Ovary (tissue), 9 donors: ENCODE data around the gene SRRM5. TPM values are rescaled to one million over a fixed set of nuclear protein-coding genes. Genes with fewer than 3 reads are reported as not detected.

Experiments used
- DNase-seq, 5 donors: peaks; one replicate each; pipeline ENCODE4 v3.0.0-alpha.2; 2019 to 2020
- H3K27ac ChIP-seq, 2 donors: fragments of 200-600 bp; one replicate each; pipeline versions ENCODE4 v1.5.1 to v1.8.0; 2019 to 2022
- H3K27me3 ChIP-seq: fragments of 200-600 bp; one replicate; pipeline ENCODE4 v1.8.0; 2022
- H3K36me3 ChIP-seq: fragments of 200-600 bp; sonication (generic); one replicate; pipeline ENCODE4 v1.5.1; 2019
- H3K4me1 ChIP-seq: one replicate; pipeline ENCODE4 v1.8.1; 2013; ENCODE audit warnings: mild to moderate bottlenecking, moderate library complexity; ENCODE audit not compliant: insufficient read depth
- H3K4me3 ChIP-seq: fragments of 200-600 bp; sonication (generic); one replicate; pipeline ENCODE4 v1.5.1; 2017
- H3K9me3 ChIP-seq, 2 donors: fragments of 200-600 bp in 1 of 2; sonication (generic) in 1 of 2; one replicate each; pipeline versions ENCODE4 v1.5.1 to v1.8.1; 2013 to 2019; ENCODE audit warnings: mild to moderate bottlenecking in 1 of 2, moderate library complexity in 1 of 2
- EP300 ChIP-seq: sonication (generic); formaldehyde crosslinking; IDR thresholded peaks from one replicate; pipeline ENCODE4 v1.6.1; 2017; ENCODE audit warnings: antibody characterized with exemption
- POLR2A ChIP-seq: fragments of 450-650 bp; IDR thresholded peaks from one replicate; pipeline ENCODE4 v1.6.1; 2017; ENCODE audit warnings: antibody characterized with exemption, mild to moderate bottlenecking, moderate library complexity
- WGBS, 3 donors: extraction: QIAGEN DNeasy Blood & Tissue Kit in 1 of 3; methylation state at CpG; one replicate each; pipeline versions ENCODE4 v1.1.5 to v1.1.7; 2013 to 2017; 5-methylcytosine and 5-hydroxymethylcytosine counted together
- intact Hi-C, 4 donors: fragments of 100-400 bp; cut with DNase I; formaldehyde crosslinking; loops; one replicate each; pipeline versions ENCODE4 v1.11.0 to v1.15.1; 2022 to 2023
- polyA plus RNA-seq, 2 donors: library from polyadenylated mRNA; stranded (reverse); fragments of 200-250 nt in 1 of 2; fragments of 350-450 nt in 1 of 2; fragmentation: Illumina TruSeq in 1 of 2; extraction: RNeasy Lipid Tissue Mini Kit (QIAGEN cat#74804) in 1 of 2; gene quantifications; one replicate each; pipeline ENCODE4 v1.2.3, GENCODE V29; 2013 to 2014
- total RNA-seq, 7 donors: library from RNA; depleted of rRNA in 2 of 7; stranded (reverse); fragments of >200 nt in 2 of 7; fragmentation: NEBNext Ultra II Directional in 3 of 7; extraction: Animal tissue kit (Norgen Biotek cat#: 25700) in 3 of 7; gene quantifications; one replicate each; pipeline versions ENCODE4 v1.1.0 to v1.2.4, GENCODE V29; 2016 to 2023
- TF ChIP-seq, protein P1 (sequence below), 3 donors: fragments of 450-650 bp in 2 of 3; fragments of 200-600 bp in 1 of 3; IDR thresholded peaks; one replicate each; pipeline versions ENCODE4 v1.5.1 to v1.8.0; 2016 to 2022; ENCODE audit warnings: antibody characterized with exemption in 3 of 3, mild to moderate bottlenecking in 1 of 3
- donor health status: DM: no; HTN: no; CAD: no; lungs with moderate emphysema.
- donor health status: DM: no; HTN: no; CAD: no.
- donor health status: Bipolar disorder and iron deficiency.
- donor health status: DM: yes; HTN: yes; CAD: no.
- donor health status: DM: no; HTN: no; CAD: no.
- donor health status: DM: yes; HTN: yes; CAD: no.

The SRRM5 gene
- total and polyA plus RNA-seq, 9 donors: 0.10 to 0.73 (median 0.33) TPM

DNA sequence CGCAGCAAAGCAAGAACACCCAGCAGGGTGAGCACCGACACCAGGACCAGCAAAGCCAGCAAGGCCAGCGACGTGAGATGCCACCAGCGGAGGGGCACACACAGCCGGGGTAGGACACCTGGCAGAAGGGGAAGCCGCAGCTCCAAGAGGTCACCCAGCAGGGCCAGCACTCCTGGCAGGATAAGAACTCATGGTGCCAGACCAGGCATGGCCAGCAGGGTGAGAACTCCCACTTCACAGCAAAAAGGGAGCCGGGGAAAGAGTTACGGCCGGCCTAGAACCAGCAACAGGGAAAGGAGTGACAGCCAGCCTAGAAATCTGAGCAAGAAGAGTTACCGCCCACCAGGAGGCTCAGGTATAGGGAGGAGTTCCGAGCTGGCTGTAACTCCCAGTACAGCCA lies 486 bp downstream of the SRRM5 start:
- TF ChIP-seq, protein P1, sequence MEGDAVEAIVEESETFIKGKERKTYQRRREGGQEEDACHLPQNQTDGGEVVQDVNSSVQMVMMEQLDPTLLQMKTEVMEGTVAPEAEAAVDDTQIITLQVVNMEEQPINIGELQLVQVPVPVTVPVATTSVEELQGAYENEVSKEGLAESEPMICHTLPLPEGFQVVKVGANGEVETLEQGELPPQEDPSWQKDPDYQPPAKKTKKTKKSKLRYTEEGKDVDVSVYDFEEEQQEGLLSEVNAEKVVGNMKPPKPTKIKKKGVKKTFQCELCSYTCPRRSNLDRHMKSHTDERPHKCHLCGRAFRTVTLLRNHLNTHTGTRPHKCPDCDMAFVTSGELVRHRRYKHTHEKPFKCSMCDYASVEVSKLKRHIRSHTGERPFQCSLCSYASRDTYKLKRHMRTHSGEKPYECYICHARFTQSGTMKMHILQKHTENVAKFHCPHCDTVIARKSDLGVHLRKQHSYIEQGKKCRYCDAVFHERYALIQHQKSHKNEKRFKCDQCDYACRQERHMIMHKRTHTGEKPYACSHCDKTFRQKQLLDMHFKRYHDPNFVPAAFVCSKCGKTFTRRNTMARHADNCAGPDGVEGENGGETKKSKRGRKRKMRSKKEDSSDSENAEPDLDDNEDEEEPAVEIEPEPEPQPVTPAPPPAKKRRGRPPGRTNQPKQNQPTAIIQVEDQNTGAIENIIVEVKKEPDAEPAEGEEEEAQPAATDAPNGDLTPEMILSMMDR (IDR thresholded peaks at IDR 0.05): no peak
- no peak for TF ChIP-seq EP300
- no peak for TF ChIP-seq POLR2A
- Histone ChIP-seq H3K27ac (no peak overlapping the region), H3K4me1 (no peaks in the 10 kb centered on the region), H3K36me3 (no peaks in the 10 kb centered on the region), H3K4me3 (no peak overlapping the region), H3K9me3 (no peaks in the 10 kb centered on the region), H3K27me3 (no peaks in the 10 kb centered on the region)
- intact Hi-C loops: no loop called here
- DNase-seq: no peak
- 92 to 97% (median 93%) methylated on average over 12 of the region's 12 CpGs for WGBS, 3 donors

DNA sequence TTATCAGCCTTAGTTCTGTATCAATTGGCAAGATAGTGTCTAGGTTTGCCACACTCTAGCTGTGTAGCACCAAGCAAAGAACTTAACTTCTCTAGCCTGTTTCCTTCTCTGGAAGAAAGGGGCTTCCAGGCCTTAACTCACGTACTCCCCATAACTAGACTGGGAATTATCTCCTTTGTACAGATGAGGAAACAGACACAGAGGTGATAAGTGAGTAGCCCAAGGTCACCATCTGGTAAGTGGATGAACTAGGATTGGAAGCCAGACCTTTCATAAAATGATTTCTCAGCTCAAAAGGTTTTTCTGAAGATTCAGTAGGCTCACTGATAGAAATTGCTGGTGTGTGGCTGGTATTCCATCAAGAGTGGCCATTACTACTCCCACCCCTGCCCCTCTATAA lies 4.4 kb downstream of the SRRM5 start:
- no peak for DNase-seq
- Histone ChIP-seq H3K36me3 (no peaks in the 10 kb centered on the region), H3K4me1 (peaks cover 5% of the 10 kb centered on the region), H3K27ac (no peak overlapping the region), H3K9me3 (no peaks in the 10 kb centered on the region), H3K4me3 (no peak overlapping the region), H3K27me3 (no peaks in the 10 kb centered on the region)
- no peak for TF ChIP-seq POLR2A
- TF ChIP-seq EP300: no peak
- TF ChIP-seq, protein P1 (IDR thresholded peaks at IDR 0.05): no peak
- intact Hi-C loops: no loop called here
- 20 to 40% (median 38%) methylated on average over 1 of the region's 1 CpG for WGBS, 3 donors

DNA sequence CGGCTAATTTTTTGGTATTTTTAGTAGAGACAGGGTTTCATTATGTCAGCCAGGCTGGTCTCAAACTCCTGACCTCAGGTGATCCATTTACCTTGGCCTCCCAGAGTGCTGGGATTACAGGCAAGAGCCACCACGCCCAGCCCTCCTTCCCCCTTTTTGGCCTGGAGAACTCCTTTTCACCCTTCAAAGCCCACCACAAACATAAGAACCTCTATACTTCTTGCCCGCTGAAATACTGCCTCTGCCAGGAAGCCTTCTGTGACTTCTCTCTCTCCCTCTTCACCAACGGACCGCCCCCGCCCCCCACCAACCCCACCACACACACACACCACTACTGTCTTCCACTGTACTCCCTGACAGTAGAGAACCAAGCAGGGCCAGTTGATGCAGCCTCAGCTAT lies 5.1 kb downstream of the SRRM5 start:
- 88 to 90% (median 88%) methylated on average over 6 of the region's 6 CpGs for WGBS, 3 donors
- DNase-seq: no peak
- Histone ChIP-seq H3K4me1 (peaks cover 5% of the 10 kb centered on the region), H3K36me3 (no peaks in the 10 kb centered on the region), H3K9me3 (no peaks in the 10 kb centered on the region), H3K4me3 (no peak overlapping the region), H3K27me3 (no peaks in the 10 kb centered on the region), H3K27ac (no peak overlapping the region)
- intact Hi-C loops: no loop called here
- TF ChIP-seq, protein P1 (IDR thresholded peaks at IDR 0.05): no peak
- TF ChIP-seq EP300: no peak
- no peak for TF ChIP-seq POLR2A

DNA sequence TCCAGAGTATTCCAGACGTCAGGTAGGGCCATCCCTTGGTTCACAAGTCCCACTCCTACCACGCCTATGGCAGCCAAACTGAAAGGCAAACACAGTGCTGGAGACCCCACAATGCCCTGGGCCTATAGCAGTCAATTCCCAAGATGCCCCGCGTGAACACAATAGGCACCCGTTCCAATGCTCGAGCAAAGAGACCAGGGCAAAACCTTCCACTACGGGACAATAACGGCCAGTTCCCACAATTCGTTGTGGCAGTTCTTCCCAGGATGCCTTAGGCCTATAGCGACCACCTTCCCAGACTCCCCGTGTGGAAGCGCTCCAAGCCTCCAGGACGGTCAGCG lies 7.0 kb downstream of the SRRM5 start:
- DNase-seq: no peak
- peaks cover 5% of the 10 kb centered on the region for H3K4me1 ChIP-seq
- intact Hi-C loops: no loop called here
- H3K27me3 ChIP-seq: no peaks in the 10 kb centered on the region
- peak overlapping the region; percentile 75 for H3K4me3 ChIP-seq
- peak overlapping the region; percentile 67 to 92 for H3K27ac ChIP-seq
- WGBS, 3 donors: 0 to 3% (median 1%) methylated on average over 14 of the region's 14 CpGs
- TF ChIP-seq EP300 (no peak), POLR2A (no peak)
- TF ChIP-seq, protein P1 (IDR thresholded peaks at IDR 0.05): no peak
- no peaks in the 10 kb centered on the region for H3K9me3 ChIP-seq
- no peaks in the 10 kb centered on the region for H3K36me3 ChIP-seq
